Peyer's patch (tissue), 4 donors: Measurements from ENCODE around the gene PLXNC1.
A peak's percentile ranks its signal among the peaks of the same experiment; 100 is the strongest.

Experiments used
- CTCF ChIP-seq, 6 experiments: fragments of 450-650 bp in 4 of 6; fragments of 200-600 bp in 2 of 6; sonication (generic) in 1 of 6; IDR thresholded peaks; one replicate each; pipeline ENCODE4 v1.5.1; 2017 to 2019; ENCODE audit warnings: antibody characterized with exemption in 6 of 6, mild to moderate bottlenecking in 3 of 6, moderate library complexity in 1 of 6
- POLR2A ChIP-seq, 2 donors: fragments of 450-650 bp; IDR thresholded peaks; one replicate each; pipeline ENCODE4 v1.5.1; 2017; ENCODE audit warnings: antibody characterized with exemption in 2 of 2, mild to moderate bottlenecking in 2 of 2, moderate library complexity in 2 of 2

- TF ChIP-seq CTCF (IDR thresholded peaks at IDR 0.05) (peak in 1 of 6 experiments; percentile 6), POLR2A (IDR thresholded peaks at IDR 0.05) (no peak)
Measured at GRCh38 chr12:94245631-94246383, 97.4 kb downstream of the PLXNC1 start.
